GM23248 (cell line): ENCODE data around the gene KCND3.

Experiments
- EZH2 ChIP-seq: fragments of 200-600 bp; sonication (generic); IDR thresholded peaks from 2 replicates; pipeline ENCODE4 v1.6.1; 2018; ENCODE audit warnings: antibody characterized with exemption, mild to moderate bottlenecking; ENCODE audit not compliant: insufficient read depth, poor library complexity, severe bottlenecking
- EZH2phosphoT487 ChIP-seq: fragments of 200-600 bp; sonication (generic); IDR thresholded peaks from 2 replicates; pipeline ENCODE4 v1.6.1; 2018; ENCODE audit warnings: antibody characterized with exemption, moderate library complexity, mild to moderate bottlenecking, low read depth; ENCODE audit not compliant: insufficient read depth

DNA sequence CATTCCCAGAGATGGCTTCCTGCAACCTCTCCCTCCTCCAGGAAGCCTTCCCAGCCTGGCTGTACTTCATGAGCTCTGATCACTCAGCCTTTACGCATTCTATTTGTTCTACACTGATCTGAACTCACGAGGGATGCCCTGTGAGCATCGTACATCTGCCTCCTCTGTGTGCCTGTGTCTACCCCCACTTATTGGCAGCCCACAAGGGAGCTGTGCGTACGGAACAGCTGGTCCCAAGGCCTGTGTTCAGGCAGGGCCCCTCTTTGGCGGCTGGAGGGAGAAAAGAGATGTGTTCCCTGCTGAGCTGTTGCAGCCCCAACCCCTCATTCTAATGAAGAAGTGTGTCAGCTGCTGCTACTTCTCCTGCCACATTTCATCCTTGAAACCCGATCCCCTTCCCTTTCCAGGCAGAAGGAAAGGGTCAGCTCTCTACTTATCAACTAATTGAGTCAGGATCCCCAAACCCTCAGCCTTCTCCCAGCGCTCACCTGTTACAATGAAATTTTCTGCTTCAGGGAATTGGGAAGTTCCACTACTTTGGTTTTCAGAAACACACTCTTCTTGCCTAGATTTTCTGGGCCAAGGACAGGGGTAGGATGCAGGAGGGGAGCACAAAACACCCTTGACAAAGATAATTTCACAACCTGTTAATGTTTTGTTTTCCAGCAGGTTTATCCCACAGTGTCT is 253.5 kb downstream of the KCND3 start:
- no peak for TF ChIP-seq EZH2phosphoT487
- TF ChIP-seq EZH2 = no peak
